Astrocyte of the cerebellum (primary cell): ENCODE results near the gene KDELR1.
A peak's percentile ranks its signal among the peaks of the same experiment; 100 is the strongest.

Experiments used
- DNase-seq: peaks from one replicate; pipeline ENCODE4 v3.0.0-alpha.2; 2011; ENCODE audit warnings: low read depth
- H3K4me3 ChIP-seq: 2 replicates; pipeline ENCODE4 v1.5.1; 2011; ENCODE audit warnings: mild to moderate bottlenecking, low read depth, low read length, moderate library complexity
- CTCF ChIP-seq: IDR thresholded peaks from 2 replicates; pipeline ENCODE4 v1.5.1; 2012; ENCODE audit warnings: low read length, low read depth, moderate library complexity, mild to moderate bottlenecking; ENCODE audit errors: missing control alignments
- in situ Hi-C: cut with HindIII; loops from 2 replicates; pipeline ENCODE4 v1.10.0; 2017; ENCODE audit warnings: low sequenced_read_pairs

The KDELR1 gene

DNA sequence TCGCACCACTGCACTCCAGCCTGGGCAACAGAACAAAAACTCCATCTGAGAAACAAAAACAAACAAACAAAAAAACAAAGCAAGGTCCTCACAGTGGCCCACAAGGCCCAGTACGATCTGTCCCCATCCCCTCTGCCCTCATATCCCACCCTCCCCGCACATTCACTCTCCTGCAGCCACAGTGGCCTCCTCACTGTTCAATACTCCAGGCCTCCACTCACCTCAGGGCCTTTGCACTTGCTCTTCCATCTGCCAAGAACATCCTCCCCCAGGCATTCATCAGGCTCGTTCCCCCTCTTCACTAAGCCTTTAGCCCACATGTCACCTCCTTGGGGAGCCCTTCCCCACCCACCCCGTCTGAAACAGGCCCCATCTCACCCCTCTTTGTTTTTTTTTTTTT, 32.2 kb downstream of the KDELR1 start:
- no peak overlapping the region for H3K4me3 ChIP-seq
- no peak for DNase-seq
- in situ Hi-C loops, result no loop called here
- TF ChIP-seq CTCF, result no peak

- H3K4me3 ChIP-seq, result no peak overlapping the region
- in situ Hi-C loops, result no loop called here
- no peak for TF ChIP-seq CTCF
- DNase-seq, result no peak
Observed at GRCh38 chr19:48355365-48355954, 35.9 kb downstream of the KDELR1 start.

DNA sequence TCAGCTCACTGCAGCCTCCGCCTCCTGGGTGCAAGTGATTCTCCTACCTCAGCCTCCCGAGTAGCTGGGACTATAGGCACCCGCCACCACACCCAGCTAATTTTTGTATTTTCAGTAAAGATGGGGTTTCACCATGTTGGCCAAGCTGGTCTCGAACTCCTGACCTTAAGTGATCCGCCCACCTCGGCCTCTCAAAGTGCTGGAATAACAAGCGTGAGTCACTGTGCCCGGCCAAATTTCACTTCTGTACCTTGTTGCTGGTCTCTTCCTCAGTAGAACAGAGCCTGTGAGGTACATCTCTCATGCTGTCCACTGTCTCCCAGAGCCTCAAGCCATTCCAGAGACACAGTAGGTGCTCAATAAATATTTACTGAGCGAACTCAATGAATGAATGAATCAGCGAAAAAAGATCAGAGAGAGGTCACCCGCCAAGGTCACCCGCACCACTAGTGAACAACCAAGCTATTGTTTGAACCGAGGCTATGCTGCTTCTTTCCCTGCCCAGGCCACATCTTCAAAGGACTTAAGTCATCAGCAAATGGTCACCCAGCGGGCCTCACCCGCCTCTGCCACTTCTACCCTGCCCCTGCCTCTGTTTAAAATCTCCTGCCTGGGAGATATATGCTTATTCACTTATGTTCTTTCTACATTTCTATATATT, 36.9 kb downstream of the KDELR1 start:
- no peak overlapping the region for H3K4me3 ChIP-seq
- no peak for DNase-seq
- TF ChIP-seq CTCF, result no peak
- in situ Hi-C loops, result no loop called here

- in situ Hi-C loops, result no loop called here
- TF ChIP-seq CTCF, result no peak
- H3K4me3 ChIP-seq, result no peak overlapping the region
- no peak for DNase-seq
Observed at GRCh38 chr19:48353677-48354076, 37.7 kb downstream of the KDELR1 start.

DNA sequence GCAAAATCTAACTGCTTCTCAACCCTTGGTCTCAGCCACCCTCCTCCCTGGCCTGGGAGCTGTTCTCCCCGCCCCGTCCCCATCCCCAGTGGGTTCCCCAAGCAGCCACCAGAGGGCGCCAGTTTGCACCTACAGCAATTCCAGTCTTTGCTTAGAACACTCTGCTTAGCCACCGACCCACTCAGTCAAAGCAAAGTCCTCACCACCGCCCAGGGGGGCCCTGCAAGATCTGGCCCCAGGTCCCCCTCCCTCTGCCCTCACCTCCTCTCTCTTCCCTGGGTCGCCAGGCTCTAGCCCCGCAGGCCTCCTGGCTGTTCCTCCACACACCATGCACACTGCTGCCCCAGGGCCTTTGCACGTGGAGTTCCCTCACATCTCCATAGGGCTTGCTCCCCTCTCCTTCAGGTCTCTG, 40.0 kb downstream of the KDELR1 start:
- H3K4me3 ChIP-seq, result no peak overlapping the region
- in situ Hi-C loops, result no loop called here
- DNase-seq, result no peak
- peak; percentile 82 for TF ChIP-seq CTCF

GRCh38 chr19:48350856-48351255, 40.5 kb downstream of the KDELR1 start:
- no peak for DNase-seq
- H3K4me3 ChIP-seq, result no peak overlapping the region
- no peak for TF ChIP-seq CTCF
- in situ Hi-C loops, result no loop called here

DNA sequence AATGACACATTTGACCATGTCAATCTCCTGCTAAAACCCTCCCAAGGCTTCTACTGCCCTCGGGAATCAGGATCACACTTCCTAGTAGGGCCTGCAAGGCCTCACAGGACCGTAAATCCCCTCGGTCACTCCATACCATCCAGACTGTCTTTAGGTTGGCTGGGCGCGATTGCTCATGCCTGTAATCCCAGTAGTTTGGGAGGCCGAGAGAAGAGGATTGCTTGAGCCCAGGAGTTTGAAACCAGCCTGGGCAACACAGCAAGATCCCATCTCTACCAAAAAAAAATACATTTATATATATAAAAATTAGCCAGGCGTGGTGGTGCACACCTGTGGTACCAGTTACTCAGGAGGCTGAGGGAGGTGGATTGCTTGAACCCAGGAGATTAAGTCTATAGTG, 42.6 kb downstream of the KDELR1 start:
- no peak for DNase-seq
- no peak for TF ChIP-seq CTCF
- in situ Hi-C loops, result no loop called here
- H3K4me3 ChIP-seq, result no peak overlapping the region
